HG03135 (cell line): Measurements from ENCODE around the gene NOTCH1.

ENCODE experiments used
- ATAC-seq: cut with Tn5 transposase; IDR thresholded peaks from one replicate; pipeline ENCODE4 v1.9.1; 2021; ENCODE audit warnings: mild to moderate bottlenecking, moderate library complexity; ENCODE audit not compliant: unreplicated experiment

NOTCH1 gene

DNA sequence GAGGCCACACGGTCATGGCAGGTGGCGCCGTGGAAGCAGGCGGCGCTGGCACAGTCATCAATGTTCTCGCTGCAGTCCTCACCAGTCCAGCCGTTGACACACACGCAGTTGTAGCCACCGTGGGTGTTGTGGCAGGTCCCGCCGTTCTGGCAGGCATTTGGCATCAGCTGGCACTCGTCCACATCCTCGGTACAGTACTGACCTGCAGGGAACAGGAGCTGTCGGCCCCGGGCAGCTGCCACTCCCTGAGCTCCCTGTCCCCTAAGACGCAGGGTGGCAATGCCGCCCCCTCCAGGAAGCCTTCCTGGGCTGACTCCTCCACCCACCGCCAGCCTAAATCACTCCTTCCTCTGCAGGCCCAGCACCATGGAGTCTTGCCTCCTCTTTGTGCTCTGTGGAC is 27.2 kb downstream of the NOTCH1 start:
- ATAC-seq: no peak

DNA sequence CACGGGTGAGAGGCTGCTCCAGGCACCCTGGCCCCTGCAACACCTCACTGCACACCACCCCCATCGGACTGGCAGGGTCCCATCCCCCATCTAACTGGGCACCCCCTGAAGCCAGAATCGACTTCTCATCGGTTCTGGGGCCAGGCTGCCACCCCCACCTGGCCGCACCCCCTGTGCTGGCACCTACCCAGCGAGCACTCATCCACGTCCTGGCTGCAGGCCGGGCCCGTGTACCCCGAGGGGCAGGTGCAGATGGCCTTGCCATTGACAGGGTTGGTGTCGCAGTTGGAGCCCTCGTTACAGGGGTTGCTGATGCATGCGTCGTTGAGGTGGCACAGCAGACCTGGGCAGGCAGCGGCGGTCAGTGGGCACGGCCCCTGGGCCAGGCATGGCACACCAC is 27.9 kb downstream of the NOTCH1 start:
- no peak for ATAC-seq

DNA sequence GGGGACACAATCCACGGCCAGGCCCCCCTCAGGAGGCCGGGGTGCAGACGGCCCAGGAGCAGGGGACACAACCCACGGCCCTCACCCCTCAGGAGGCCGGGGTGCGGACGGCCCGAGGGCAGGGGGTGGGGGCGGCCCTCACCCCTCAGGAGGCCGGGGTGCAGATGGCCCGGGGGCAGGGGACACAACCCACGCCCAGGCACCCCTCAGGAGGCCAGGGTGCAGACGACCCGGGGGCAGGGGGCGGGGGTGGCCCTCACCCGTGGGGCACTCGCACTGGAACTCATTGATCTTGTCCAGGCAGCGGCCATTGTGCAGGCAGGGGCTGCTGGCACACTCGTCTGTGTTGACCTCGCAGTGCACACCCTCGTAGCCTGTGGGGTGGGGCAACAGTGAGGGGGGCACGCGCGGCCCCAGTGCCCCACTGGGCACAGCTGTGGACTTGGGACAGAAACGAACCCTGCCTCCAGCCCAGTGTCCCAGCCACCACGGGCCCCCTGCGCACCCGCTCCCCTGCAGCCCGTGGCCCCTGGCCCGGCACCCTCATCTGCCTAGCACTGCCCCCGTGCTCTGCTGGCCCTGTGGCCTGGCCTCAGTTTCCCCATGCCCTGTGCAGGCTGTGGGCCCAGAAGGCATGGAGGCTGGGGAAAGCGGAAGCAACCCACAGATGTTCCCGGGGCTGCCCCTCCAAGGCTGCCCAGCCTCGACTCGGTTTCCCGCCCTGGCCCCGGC is 28.7 kb downstream of the NOTCH1 start:
- no peak for ATAC-seq

DNA sequence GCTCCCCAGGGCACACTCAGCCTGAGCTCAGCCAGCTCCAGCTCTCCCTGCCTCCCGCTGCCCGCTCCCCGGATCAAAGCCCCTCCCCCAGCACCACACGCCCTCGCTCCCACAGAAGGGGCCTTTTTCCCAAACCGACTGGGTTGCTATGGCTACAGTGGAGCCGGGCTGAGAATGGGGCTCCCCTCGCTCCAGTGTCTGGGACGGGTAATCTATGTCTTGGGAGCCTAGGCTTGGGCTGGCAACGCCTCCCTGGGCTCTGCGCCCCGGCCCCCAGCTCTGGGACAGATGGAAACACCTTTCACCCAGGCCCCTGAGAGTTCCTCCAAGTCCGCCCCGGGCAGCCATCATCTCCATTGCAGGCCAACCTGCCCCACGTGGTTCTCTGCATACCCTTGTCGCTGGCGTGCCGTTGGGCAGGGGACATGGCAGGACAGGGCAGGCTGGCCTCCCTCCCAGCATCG is 29.6 kb downstream of the NOTCH1 start:
- no peak for ATAC-seq

DNA sequence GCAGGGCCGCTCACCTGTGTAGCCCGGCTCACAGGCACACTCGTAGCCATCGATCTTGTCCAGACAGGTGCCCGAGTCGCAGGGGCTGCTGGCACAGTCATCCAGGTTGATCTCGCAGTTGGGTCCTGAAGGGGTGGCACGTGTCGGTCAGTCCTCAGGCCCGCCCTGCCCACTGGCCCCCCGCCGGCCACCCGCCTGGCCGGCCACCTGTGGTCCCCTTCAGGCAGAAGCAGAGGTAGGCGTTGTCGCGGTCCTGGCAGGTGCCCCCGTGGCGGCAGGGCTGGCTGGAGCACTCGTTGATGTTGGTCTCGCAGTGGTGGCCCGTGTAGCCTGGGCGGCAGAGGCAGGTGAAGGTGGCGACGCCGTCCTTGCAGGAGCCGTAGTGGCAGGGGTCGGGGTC is 30.6 kb downstream of the NOTCH1 start:
- no peak for ATAC-seq

GRCh38 chr9:136514022-136514714 is 31.7 kb downstream of the NOTCH1 start:
- no peak for ATAC-seq

- no peak for ATAC-seq
Observed at GRCh38 chr9:136513191-136513590, 32.7 kb downstream of the NOTCH1 start.

GRCh38 chr9:136512651-136513071 is 33.2 kb downstream of the NOTCH1 start:
- no peak for ATAC-seq

- ATAC-seq: no peak
Observed at GRCh38 chr9:136511670-136512592, 33.9 kb downstream of the NOTCH1 start.

DNA sequence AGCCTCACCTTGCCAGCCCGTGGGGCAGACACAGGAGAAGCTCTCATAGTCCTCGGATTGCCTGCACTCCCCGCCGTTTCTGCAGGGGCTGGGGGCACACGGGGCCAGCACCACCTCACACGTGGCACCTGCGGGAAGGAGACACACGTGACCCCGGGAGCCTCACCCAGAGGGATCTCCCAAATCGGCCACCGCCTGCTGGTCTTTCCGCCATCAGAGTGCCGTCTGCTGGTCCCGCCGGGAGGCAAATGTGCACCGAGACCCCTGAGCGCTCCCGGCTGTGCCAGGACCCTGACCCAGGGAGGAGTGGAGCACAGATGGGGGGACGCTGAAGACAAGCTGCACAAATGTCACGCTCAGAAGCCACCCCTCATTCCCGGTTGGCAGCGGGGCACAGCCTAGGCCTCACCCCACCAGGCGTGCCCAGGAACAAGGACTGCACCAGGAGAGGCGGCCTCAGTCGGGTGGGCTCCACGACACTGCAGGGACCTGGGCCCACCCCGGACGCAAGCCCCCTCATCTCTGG is 34.6 kb downstream of the NOTCH1 start:
- no peak for ATAC-seq

DNA sequence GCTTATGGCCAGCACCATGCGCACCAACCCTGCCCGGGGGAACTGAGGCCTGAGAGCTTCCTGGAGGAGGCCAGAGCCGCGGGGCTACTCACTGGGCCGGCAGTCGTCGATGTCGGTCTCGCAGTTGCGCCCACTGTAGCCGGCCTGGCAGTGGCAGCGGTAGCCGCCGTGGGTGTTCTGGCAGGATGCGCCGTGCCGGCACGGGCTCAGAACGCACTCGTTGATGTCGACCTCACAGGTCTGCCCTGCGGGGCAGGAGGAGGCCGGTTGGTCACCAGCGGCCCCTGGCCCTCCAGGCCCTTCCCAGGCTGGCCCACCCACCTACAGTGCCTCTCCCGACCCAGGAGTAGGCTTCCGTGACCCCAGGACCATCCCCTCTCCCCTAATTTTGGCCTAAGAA is 35.3 kb downstream of the NOTCH1 start:
- ATAC-seq: no peak

GRCh38 chr9:136509549-136509948 is 36.3 kb downstream of the NOTCH1 start:
- no peak for ATAC-seq

- no peak for ATAC-seq
Observed at GRCh38 chr9:136508729-136509500, 36.9 kb downstream of the NOTCH1 start.

DNA sequence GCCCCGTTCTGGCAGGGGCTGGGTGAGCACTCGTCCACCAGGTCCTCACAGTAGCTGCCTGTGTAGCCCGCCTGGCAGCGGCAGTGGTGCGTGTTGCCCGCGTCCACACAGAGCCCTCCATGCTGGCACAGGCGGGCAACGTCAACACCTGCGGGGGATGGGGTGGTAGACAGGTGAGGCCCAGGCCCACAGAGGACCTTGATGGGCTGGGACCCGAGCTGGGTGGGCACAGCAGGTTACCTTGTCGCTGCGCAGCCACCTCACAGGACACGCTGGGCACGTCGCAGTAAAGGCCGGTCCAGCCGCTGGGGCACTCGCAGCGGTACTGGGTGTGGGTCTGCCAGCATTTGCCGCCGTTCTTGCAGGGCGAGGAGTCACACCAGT is 37.9 kb downstream of the NOTCH1 start:
- ATAC-seq: no peak

DNA sequence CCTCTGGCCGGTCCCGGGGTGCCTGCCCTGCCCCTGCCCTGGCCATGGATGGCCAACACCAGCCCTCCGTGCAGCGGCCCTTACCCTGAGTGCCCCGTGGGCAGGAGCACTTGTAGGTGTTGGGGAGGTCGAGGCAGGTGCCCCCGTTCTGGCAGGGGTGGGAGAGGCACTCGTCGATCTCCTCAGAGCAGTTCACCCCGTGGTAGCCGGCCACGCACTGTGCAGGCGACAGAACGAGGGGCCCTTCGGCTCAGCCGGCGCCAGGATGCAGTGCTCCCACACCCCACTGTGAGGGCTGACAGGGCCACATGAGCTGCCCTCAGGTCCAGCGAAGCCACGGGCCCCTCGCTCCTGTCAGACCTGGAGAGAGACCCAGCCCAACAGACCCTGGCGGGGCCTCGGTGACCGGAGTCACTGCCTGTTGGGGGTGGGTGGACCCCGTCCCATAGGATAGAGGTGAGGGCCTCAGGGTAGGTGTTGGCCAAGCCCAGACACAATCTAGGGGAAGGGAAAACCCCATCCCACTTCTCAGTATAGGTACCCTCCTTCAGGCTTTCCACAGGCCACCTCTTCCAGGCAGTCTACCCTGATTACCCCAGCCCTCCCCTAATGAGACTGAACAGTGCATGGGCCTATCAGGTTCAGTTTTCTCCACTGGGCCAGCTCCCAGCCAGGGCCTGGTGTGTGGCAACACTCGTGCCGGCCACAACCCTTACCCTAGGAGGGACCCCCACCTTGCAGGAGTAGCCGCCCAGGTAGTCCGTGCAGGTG is 38.4 kb downstream of the NOTCH1 start:
- no peak for ATAC-seq

DNA sequence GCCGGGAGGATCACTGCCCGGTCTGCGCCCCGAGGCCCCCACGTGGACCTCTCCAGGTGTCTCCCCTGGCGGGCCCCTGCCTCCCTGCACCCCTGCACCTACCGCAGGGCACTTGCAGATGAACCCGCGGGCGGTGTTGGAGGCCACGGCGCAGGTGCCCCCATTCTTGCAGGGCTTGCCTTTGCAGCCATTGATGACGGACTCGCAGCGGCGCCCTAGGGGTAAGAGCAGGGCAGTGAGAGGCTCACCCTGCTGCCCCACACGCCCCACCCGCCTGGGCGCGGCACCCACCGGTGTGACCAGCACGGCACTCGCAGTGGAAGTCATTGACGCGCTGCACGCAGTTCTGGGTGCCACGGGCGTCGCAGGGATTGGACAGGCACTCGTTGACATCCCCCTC is 39.4 kb downstream of the NOTCH1 start:
- ATAC-seq: no peak

- ATAC-seq: no peak
Observed at GRCh38 chr9:136505406-136506403, 40.1 kb downstream of the NOTCH1 start.

GRCh38 chr9:136504512-136505348 is 41.1 kb downstream of the NOTCH1 start:
- no peak for ATAC-seq
